K562 (cell line): Measurements from ENCODE around the gene CDC45. TPM values are rescaled to one million over a fixed set of nuclear protein-coding genes. Genes with fewer than 3 reads are reported as not detected.

Experiments
- ADNP ChIP-seq: fragments of 200-800 bp; sonication (Bioruptor generic); IDR thresholded peaks from 2 replicates; pipeline ENCODE4 v1.6.1; 2016; ENCODE audit warnings: missing genetic modification characterization, missing compliant biosample characterization
- AFF1 ChIP-seq, 2 experiments: fragments of 450-650 bp; IDR thresholded peaks; 2 replicates each; pipeline ENCODE4 v1.6.1; 2018; ENCODE audit warnings: mild to moderate bottlenecking in 2 of 2, low read depth in 1 of 2; ENCODE audit not compliant: partially characterized antibody in 2 of 2
- ARNT ChIP-seq, 2 experiments: fragments of 450-650 bp; IDR thresholded peaks; 2 replicates each; pipeline ENCODE4 v1.6.1; 2016; ENCODE audit warnings: mild to moderate bottlenecking in 1 of 2
- BRF2 ChIP-seq: IDR thresholded peaks from 3 replicates; pipeline ENCODE4 v1.6.1; 2011; ENCODE audit warnings: borderline replicate concordance, mild to moderate bottlenecking; ENCODE audit not compliant: insufficient read length, insufficient read depth
- COPS2 ChIP-seq: fragments of 450-650 bp; conservative IDR thresholded peaks from 2 replicates; pipeline ENCODE4 v1.6.1; 2016; ENCODE audit warnings: mild to moderate bottlenecking, moderate library complexity
- DLX4 ChIP-seq: fragments of 250-450 bp; sonication (Bioruptor Pico); IDR thresholded peaks from 2 replicates; pipeline ENCODE4 v1.6.1; 2021; ENCODE audit warnings: mild to moderate bottlenecking
- EGR1 ChIP-seq: fragments of 450-650 bp; conservative IDR thresholded peaks from 2 replicates; pipeline ENCODE4 v1.6.1; 2017; ENCODE audit warnings: mild to moderate bottlenecking
- GTF2F1 ChIP-seq: IDR thresholded peaks from 2 replicates; pipeline ENCODE4 v1.6.1; 2011; ENCODE audit warnings: low read depth, low read length, improper control_type of control experiment
- KDM4B ChIP-seq, 2 experiments: fragments of 450-650 bp in 1 of 2; sonication (generic) in 1 of 2; IDR thresholded peaks; 2 replicates each; pipeline ENCODE4 v1.6.1; 2016 to 2017; ENCODE audit warnings: borderline replicate concordance in 2 of 2, antibody characterized with exemption in 1 of 2, low read depth in 1 of 2, mild to moderate bottlenecking in 1 of 2
- MBD2 ChIP-seq: sonication (generic); IDR thresholded peaks from 2 replicates; pipeline ENCODE4 v1.6.1; 2016; ENCODE audit warnings: low read depth, borderline replicate concordance
- PBX2 ChIP-seq, 2 experiments: IDR thresholded peaks in 1 of 2; conservative IDR thresholded peaks in 1 of 2; 2 replicates each; pipeline ENCODE4 v1.6.1; 2016; ENCODE audit warnings: low read depth in 2 of 2, mild to moderate bottlenecking in 1 of 2, missing compliant biosample characterization in 1 of 2, missing genetic modification characterization in 1 of 2, moderate library complexity in 1 of 2
- PHB2 ChIP-seq: fragments of 450-650 bp; IDR thresholded peaks from 2 replicates; pipeline ENCODE4 v1.6.1; 2017; ENCODE audit warnings: low read depth
- PHF20 ChIP-seq: fragments of 450-650 bp; IDR thresholded peaks from 2 replicates; pipeline ENCODE4 v1.6.1; 2018; ENCODE audit not compliant: partially characterized antibody
- ZNF277 ChIP-seq: fragments of 250-450 bp; sonication (Bioruptor Pico); IDR thresholded peaks from 2 replicates; pipeline ENCODE4 v1.8.0; 2022; ENCODE audit warnings: inconsistent platforms, mild to moderate bottlenecking, moderate library complexity, borderline replicate concordance
- ZNF583 ChIP-seq: fragments of 250-450 bp; sonication (Bioruptor Pico); IDR thresholded peaks from 2 replicates; pipeline ENCODE4 v1.4.0; 2020
- ZNF766 ChIP-seq: fragments of 200-800 bp; sonication (Bioruptor generic); conservative IDR thresholded peaks from 2 replicates; pipeline ENCODE4 v1.6.1; 2016; ENCODE audit warnings: missing genetic modification characterization, missing compliant biosample characterization
- ZNF77 ChIP-seq: fragments of 250-450 bp; sonication (Bioruptor Pico); IDR thresholded peaks from 2 replicates; pipeline ENCODE4 v1.5.0; 2020
- polyA plus RNA-seq, 8 experiments: library from polyadenylated mRNA; depleted of rRNA in 4 of 8; stranded (reverse) in 5 of 8; unstranded in 3 of 8; fragments of >200 nt; fragmentation: Nextera tagmentation in 2 of 8; fragmentation: Illumina TruSeq in 1 of 8; extraction: Ambion mirVana in 2 of 8; extraction: Trizol in 1 of 8; gene quantifications; 2 replicates each; pipeline versions ENCODE4 v1.2.1 to v1.2.3, GENCODE V29; 2011 to 2014; ENCODE audit warnings: inconsistent platforms in 1 of 8, missing spikeins in 1 of 8
- total RNA-seq, 7 experiments: library from RNA; depleted of rRNA in 6 of 7; stranded (reverse); fragments of >200 nt in 6 of 7; fragmentation: Illumina TruSeq in 2 of 7; extraction: Trizol in 2 of 7; gene quantifications; 2 replicates each; pipeline versions ENCODE4 v1.2.1 to v1.2.3, GENCODE V29; 2011 to 2021; ENCODE audit warnings: low replicate concordance in 1 of 7

Gene CDC45
- total and polyA plus RNA-seq, 9 of the 15 experiments (the other 6 are each of a cell fraction or from before 2014, with no cell fraction given) = 251 to 580 (median 410) TPM

GRCh38 chr22:19497245-19497644, 17.5 kb downstream of the CDC45 start (continued):
- TF ChIP-seq BRF2 (no peak), ADNP (tag) (no peak), PBX2 (CRISPR knock-in tag; IDR thresholded peaks at IDR 0.05; ENCODE audit: low read depth) (no peak), PBX2 (tag; conservative IDR thresholded peaks at IDR 0.05; ENCODE audit: low read depth) (peak; percentile 34), GTF2F1 (no peak), ARNT (IDR thresholded peaks at IDR 0.05) (no peak), EGR1 (peak; percentile 76), MBD2 (no peak), AFF1 (IDR thresholded peaks at IDR 0.05; ENCODE audit: low read depth in 1 of 2, partially characterized antibody in 2 of 2) (no peak), ZNF583 (CRISPR knock-in tag) (no peak), ZNF766 (CRISPR knock-in tag) (0 out of 2 replicates have a peak, but pooled peaks have one; percentile 15), DLX4 (CRISPR knock-in tag) (no peak), KDM4B (IDR thresholded peaks at IDR 0.05; ENCODE audit: borderline replicate concordance in 2 of 2, low read depth in 1 of 2) (no peak), COPS2 (no peak), PHB2 (no peak), ZNF277 (CRISPR knock-in tag) (no peak), PHF20 (no peak), ZNF77 (CRISPR knock-in tag) (no peak)
